ENCODE measurements around the gene CNTNAP2.

GRCh38 chr7:147858421-147858820 lies 1741.8 kb downstream of the CNTNAP2 start:
- TF ChIP-seq, protein P1, sequence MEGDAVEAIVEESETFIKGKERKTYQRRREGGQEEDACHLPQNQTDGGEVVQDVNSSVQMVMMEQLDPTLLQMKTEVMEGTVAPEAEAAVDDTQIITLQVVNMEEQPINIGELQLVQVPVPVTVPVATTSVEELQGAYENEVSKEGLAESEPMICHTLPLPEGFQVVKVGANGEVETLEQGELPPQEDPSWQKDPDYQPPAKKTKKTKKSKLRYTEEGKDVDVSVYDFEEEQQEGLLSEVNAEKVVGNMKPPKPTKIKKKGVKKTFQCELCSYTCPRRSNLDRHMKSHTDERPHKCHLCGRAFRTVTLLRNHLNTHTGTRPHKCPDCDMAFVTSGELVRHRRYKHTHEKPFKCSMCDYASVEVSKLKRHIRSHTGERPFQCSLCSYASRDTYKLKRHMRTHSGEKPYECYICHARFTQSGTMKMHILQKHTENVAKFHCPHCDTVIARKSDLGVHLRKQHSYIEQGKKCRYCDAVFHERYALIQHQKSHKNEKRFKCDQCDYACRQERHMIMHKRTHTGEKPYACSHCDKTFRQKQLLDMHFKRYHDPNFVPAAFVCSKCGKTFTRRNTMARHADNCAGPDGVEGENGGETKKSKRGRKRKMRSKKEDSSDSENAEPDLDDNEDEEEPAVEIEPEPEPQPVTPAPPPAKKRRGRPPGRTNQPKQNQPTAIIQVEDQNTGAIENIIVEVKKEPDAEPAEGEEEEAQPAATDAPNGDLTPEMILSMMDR (IDR thresholded peaks at IDR 0.05) = no peak
- no peak for TF ChIP-seq POLR2A (IDR thresholded peaks at IDR 0.05)
- TF ChIP-seq EP300 (IDR thresholded peaks at IDR 0.05) = no peak

All from tibial nerve (tissue), 4 donors.